ENCODE measurements around the gene NXN. TPM values are rescaled to one million over a fixed set of nuclear protein-coding genes. Genes with fewer than 3 reads are reported as not detected.
A peak's percentile ranks its signal among the peaks of the same experiment; 100 is the strongest.

The NXN gene
- total RNA-seq, 2 donors from 2014 or later = 13.9 to 18.9 TPM

DNA sequence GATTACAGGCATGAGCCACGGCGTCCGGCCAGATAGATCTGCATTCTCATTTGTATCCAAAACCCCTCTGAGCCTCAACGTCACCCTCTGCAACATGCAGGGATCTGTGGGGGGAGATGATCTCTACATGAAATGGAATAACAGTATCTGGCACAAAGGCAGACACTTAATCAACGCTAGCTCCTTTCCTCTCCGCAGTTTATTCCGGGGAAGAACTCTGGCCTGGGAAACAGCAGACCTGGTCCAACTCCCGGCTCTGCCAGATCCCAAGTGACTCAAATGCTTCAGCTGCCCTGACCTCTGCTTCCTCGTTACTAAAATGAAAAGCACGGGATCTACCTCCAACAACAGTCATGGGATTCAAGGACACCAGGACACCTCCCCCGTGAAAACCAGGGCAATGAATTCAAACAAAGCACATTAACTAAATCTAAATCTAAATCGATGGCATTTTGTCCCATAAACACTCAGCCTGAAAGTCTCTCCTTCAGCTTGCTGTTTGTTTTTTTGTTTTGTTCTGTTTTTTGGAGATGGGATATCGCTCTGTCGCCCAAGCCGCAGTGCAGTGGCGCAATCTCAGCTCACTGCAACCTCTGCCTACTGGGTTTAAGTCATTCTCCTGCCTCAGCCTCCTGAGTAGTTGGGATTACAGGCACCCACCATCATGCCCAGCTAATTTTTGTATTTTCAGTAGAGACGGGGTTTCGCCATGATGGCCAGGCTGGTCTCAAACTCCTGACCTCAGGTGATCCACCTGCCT is 78.2 kb downstream of the NXN start:
- H3K36me3 ChIP-seq = no peaks in the 10 kb centered on the region
- ATAC-seq (ENCODE audit: insufficient number of reproducible peaks, low FRiP score, low read depth) (peak; percentile 49), DNase-seq (ENCODE audit: low spot score) (no peak)
- H3K9me3 ChIP-seq = no peaks in the 10 kb centered on the region
- H3K4me1 ChIP-seq (ENCODE audit: control insufficient read depth in 1 of 2, low read depth in 2 of 2) = peaks cover 3 to 51% of the 10 kb centered on the region in 2 donors
- H3K27ac ChIP-seq = peak overlapping the region; percentile 0 to 14
- no peak overlapping the region for H3K4me3 ChIP-seq
- TF ChIP-seq, protein P1, sequence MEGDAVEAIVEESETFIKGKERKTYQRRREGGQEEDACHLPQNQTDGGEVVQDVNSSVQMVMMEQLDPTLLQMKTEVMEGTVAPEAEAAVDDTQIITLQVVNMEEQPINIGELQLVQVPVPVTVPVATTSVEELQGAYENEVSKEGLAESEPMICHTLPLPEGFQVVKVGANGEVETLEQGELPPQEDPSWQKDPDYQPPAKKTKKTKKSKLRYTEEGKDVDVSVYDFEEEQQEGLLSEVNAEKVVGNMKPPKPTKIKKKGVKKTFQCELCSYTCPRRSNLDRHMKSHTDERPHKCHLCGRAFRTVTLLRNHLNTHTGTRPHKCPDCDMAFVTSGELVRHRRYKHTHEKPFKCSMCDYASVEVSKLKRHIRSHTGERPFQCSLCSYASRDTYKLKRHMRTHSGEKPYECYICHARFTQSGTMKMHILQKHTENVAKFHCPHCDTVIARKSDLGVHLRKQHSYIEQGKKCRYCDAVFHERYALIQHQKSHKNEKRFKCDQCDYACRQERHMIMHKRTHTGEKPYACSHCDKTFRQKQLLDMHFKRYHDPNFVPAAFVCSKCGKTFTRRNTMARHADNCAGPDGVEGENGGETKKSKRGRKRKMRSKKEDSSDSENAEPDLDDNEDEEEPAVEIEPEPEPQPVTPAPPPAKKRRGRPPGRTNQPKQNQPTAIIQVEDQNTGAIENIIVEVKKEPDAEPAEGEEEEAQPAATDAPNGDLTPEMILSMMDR (IDR thresholded peaks at IDR 0.05) = no peak
- no peaks in the 10 kb centered on the region for H3K27me3 ChIP-seq (replicated peaks; ENCODE audit: insufficient read depth)

- H3K27me3 ChIP-seq (replicated peaks; ENCODE audit: insufficient read depth) = no peaks in the 10 kb centered on the region
- no peak overlapping the region for H3K27ac ChIP-seq
- H3K36me3 ChIP-seq = no peaks in the 10 kb centered on the region
- ATAC-seq (ENCODE audit: insufficient number of reproducible peaks, low FRiP score, low read depth) (no peak), DNase-seq (ENCODE audit: low spot score) (no peak)
- H3K4me1 ChIP-seq (ENCODE audit: control insufficient read depth in 1 of 2, low read depth in 2 of 2) = peaks cover 3 to 51% of the 10 kb centered on the region in 2 donors
- no peaks in the 10 kb centered on the region for H3K9me3 ChIP-seq
- TF ChIP-seq, protein P1 (IDR thresholded peaks at IDR 0.05) = no peak
- H3K4me3 ChIP-seq = no peak overlapping the region
Observed at GRCh38 chr17:900336-900934, 79.1 kb downstream of the NXN start.

GRCh38 chr17:897970-898619 is 81.5 kb downstream of the NXN start:
- H3K4me1 ChIP-seq (ENCODE audit: control insufficient read depth in 1 of 2, low read depth in 2 of 2) = peaks cover 3 to 35% of the 10 kb centered on the region in 2 donors

GRCh38 chr17:896953-897661 is 82.5 kb downstream of the NXN start:
- Histone ChIP-seq H3K9me3 (no peaks in the 10 kb centered on the region), H3K4me1 (ENCODE audit: control insufficient read depth in 1 of 2, low read depth in 2 of 2) (peaks cover 3 to 28% of the 10 kb centered on the region in 2 donors), H3K27ac (no peak overlapping the region), H3K4me3 (peak overlapping the region; percentile 7), H3K27me3 (replicated peaks; ENCODE audit: insufficient read depth) (no peaks in the 10 kb centered on the region), H3K36me3 (no peaks in the 10 kb centered on the region)
- ATAC-seq (ENCODE audit: insufficient number of reproducible peaks, low FRiP score, low read depth) (no peak), DNase-seq (ENCODE audit: low spot score) (no peak)
- TF ChIP-seq, protein P1 (IDR thresholded peaks at IDR 0.05) = no peak

More at GRCh38 chr17:897970-898619, 81.5 kb downstream of the NXN start:
- DNase-seq (ENCODE audit: low spot score) = no peak
- H3K9me3 ChIP-seq = no peaks in the 10 kb centered on the region
- no peak for ATAC-seq (ENCODE audit: insufficient number of reproducible peaks, low FRiP score, low read depth)
- TF ChIP-seq, protein P1 (IDR thresholded peaks at IDR 0.05) = no peak
- H3K4me3 ChIP-seq = no peak overlapping the region
- no peaks in the 10 kb centered on the region for H3K36me3 ChIP-seq
- no peak overlapping the region for H3K27ac ChIP-seq
- no peaks in the 10 kb centered on the region for H3K27me3 ChIP-seq (replicated peaks; ENCODE audit: insufficient read depth)

All from thoracic aorta (tissue), 2 donors.